Activated T-helper 1 cell treated with Interleukin-2 at 50 U/mL for 16 hours (primary cell): ENCODE data around the gene NASP.
"Not testable (repeated sequence)": the region's sequence is repeated elsewhere in the genome, so short reads cannot be mapped to it uniquely, and the experiment has no call there.

Experiments
- DNase-seq: peaks from one replicate; pipeline ENCODE4 v3.0.0-alpha.2; 2020; ENCODE audit warnings: low read depth

The NASP gene

DNA sequence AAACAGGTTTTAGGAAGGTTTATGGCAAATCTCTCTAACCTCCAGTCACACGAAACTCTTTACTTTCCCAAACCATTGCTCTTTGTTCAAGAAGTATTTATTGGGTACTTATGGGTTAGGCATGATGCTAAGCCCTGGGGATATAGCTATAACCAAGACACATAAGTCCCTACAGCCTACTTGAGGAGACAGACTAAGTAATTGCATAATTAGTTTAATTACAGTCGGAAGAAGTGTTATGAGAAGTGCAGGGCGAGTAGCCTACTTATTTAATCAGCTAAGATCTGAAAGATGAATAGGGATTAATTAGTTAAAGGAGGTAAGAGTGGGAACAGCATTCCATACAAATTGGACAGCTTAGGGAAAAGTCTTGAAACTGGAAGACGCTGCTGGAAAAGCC lies 13.2 kb upstream of the NASP start:
- DNase-seq, result no peak

DNA sequence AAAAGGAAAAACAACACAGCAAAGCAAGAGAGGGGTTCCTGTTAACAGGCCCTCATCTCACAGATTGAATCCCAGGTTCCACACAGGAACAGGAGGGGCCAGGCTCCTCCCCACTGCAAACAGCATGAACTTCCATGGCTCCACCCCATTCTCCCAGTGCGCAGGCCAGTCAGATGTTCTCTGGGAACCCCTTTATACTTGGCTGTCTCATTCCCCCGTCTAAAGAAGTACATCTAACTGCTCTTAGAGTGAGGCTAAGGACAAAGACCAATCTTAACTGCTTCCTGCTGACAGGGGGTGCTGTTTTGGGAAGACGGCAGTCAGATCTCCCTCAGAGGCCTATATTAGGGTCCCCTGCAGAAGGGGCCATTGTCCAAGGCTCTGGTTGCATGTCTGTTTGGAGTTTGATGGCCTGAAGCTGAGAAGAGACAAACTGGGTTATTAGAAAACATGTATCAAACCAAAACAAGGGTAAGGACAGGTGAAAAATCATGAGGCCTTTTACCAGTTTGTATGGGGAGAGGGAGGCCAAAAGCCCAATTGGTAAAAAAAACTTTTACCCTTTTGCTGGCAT lies 10.5 kb upstream of the NASP start:
- DNase-seq, result no peak

DNA sequence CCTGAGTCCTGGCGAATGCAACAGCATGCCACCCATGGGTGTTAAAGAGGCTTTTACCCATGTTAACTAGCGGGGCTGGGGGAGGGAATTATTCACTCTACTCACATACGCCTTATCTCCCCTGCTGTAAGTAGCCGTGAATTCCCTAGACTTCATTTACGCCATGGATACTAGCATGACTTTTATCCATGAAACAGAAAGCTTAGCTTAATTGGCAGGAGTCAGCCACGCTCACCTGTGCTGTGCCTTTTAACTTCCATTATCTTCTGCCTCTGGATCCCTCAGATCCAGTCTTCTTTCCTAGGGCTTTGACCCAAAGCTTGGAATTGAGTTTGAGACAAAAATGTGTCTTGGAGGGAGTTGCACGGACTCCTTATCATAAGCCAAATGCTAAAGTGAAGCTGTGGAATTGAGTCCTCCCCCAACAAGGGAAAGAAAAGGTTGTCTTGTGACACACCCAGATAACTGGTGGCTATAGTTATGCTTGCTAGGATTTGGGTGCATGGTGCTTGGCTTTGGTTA lies 9.7 kb upstream of the NASP start:
- DNase-seq, result no peak

DNA sequence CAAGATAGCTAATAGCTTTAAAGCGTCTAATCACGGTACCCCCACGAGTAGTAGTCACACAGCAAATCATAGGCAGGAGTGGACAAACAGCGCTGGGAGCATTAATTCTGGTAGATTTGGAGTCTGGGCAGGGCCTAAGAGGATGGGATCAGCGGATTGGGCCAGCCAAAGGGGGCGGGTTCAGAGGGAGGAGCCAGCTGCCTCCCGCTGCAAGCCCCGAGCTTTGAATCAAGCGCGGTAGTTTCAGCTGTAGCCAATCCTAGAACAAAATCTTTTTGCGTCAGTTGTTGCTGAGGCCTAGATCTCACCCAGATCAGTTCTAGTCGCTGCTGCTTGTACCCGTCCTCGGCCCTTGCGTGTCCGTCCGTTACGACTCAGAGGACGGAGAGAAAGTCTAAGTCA lies 576 bp upstream of the NASP start:
- DNase-seq, result peak; percentile 88

DNA sequence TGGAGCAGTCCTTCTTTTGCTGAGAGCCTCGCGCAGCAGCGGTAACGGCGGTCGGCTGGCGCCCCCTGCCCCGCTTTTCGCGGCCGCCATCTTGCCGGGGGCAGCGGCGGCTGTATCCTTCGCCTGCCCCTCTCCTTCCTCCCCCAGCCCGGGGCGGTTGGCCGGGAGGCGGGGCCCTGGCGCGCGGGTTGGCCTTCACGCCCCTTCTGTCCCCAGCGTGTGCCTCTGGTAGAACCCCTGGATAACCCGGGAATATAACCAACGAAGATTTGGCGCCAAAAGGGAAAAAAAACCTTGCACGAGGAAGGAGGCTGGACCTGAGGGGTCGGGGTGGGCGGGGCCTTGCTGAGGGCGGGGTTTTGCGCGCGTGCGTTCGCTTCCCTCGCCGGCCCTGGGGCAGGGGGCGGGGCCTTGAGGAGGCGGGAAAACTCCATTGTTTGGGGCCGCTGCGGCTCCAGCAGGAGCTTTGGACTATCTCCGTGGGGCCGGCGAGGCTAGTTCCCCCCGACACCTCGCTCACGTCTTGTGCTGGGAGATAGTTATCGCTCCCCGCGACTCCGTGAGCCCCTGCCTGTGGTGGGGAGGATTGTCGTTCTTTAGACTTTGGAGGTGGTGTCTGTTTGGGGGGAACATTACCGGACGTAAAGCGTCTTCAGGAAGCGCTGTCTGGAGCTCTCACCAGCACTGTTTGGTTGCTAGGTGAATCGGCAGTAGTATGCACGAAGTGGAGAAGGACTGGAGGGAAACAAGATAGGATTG lies 689 bp downstream of the NASP start:
- DNase-seq, result peak; percentile 79

DNA sequence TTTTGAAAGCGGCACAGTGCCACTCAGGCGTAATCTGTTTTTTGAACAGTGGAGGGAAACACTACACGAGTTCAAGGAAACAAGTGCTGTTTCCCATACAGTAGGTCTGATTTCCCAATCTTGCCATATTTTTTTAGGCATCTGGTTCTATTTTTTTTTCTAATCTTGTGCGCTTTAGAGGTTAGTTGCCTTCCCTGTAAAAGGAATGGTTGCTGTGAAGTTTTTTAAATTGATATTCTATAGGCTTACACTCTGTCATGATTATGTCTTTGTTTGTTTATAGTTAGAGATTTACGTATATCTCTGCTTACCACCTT lies 1.2 kb downstream of the NASP start:
- DNase-seq, result no peak

DNA sequence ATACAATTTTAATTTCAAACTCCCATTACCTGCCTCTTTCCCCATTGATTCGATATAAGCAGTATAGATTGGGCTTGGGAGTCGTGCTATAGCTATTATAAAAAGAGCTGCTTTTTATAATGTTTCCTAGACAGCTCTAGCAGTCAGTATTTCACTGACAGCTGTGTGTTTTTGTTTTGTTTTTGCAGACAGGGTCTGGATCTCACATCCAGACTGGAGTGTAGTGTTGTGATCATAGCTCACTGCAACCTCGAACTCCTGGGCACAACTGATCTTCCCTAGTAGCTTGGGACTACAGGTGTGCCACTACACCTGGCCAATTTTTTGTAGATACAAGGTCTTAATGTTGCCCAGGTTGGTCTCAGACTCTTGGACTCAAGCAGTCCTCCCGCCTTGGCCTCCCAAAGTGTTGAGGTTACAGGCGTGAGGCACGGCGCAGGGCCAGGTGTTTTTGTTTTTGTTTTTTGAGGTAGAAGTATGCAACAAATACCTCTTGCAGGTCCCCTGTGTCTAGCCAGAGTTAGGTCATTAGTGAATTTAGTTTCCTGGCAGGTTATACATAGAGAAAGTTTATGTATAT lies 1.7 kb downstream of the NASP start:
- no peak for DNase-seq

DNA sequence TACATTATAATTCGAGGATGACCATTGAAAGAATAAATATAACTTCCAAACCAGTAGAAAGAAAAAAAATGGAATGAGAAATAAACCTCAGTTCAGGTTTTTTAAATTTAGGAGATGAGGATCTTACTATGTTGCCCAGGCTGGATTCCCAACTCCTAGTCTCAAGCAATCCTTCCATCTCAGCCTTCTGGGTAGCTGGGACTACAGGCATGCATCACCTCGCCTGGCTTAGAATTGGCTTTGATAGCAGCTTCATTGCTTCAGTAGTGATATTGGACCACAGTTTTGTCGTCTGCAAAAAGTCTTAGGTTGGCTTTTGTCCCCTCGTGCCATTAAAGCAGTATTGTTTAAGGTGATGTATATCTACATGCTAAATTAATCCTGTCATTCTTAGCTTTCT lies 2.9 kb downstream of the NASP start:
- no peak for DNase-seq

DNA sequence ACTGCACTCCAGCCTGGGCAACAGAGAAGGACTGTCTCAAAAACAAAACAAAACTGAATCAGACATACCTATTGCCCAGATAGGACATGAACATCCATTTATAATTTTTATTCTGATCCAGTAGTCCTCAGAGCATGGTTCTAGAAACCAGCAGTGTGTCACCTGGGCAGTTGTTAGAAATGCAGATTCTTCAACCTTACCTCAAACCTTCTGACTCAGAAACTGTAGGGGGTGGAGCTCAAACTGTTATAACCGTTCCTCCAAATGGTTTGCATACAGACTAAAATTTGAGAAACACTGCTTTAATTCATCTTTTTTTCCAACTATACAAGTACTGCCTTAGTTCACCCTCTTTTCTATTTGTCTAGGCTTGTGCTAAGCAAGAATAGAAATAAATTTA lies 6.0 kb downstream of the NASP start:
- no peak for DNase-seq

DNA sequence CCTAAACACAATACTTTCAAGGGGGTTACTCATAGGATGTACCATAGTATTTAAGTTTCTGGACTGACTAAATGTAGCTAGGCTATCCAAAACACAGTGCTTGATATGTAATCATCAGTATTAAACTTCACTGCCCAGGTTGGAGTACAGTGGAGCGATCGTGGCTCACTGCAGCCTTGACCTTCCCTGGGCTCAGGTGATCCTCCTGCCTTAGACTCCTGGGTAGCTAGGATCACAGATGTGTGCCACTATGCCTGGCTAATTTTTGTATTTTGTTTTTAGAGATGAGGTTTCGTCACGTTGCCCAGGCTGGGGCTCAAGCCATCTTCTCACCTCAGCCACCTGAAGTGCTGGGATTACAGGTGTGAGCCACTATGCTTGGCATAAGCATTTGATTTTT lies 10.6 kb downstream of the NASP start:
- no peak for DNase-seq

DNA sequence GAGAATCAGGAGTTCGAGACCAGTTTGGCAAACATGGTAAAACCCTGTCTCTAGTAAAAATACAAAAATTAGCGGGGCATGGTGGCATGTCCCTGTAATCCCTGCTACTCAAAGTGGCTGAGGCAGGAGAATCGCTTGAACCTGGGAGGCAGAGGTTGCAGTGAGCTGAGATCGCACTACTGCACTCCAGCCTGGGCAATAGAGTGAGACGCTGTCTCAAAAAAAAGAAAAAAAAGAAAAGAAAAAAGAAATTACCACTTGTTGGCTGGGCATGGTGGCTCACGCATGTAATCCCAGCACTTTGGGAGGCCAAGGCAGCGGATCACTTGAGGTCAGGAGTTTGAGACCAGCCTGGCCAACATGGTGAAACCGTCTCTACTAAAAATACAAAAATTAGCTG lies 12.9 kb downstream of the NASP start:
- not testable (repeated sequence) for DNase-seq

DNA sequence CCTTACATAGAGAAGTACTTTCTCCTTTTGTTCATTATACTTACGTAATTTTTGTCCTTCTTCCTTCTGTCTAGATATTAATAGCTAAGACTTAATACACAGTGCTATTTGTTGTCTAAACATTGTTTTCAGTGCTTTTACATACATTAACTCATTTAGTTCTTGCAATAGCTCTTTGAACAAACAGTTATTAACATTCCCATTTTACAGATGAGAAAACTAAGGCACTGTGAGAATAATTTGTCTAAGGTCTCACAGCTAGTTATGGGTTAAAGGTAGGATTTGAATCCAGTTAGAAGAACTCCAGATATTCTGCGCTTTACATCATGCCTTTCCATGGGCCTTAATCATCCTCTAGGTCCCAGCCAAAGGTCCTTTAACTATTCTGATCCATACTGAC lies 20.4 kb downstream of the NASP start:
- DNase-seq, result no peak

DNA sequence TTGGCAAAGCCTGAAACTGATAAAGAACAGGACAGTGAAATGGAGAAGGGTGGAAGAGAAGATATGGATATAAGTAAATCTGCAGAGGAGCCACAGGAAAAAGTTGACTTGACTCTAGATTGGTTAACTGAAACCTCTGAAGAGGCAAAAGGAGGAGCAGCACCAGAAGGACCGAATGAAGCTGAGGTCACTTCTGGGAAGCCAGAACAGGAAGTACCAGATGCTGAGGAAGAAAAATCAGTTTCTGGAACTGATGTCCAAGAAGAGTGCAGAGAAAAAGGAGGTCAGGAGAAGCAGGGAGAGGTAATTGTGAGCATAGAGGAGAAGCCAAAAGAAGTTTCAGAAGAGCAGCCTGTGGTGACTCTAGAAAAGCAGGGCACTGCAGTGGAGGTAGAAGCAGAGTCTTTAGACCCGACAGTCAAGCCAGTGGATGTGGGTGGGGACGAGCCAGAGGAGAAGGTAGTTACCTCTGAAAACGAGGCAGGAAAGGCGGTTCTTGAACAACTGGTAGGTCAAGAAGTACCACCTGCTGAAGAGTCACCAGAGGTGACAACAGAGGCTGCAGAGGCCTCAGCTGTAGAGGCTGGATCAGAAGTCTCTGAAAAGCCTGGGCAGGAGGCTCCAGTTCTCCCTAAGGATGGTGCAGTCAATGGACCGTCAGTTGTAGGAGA lies 23.7 kb downstream of the NASP start:
- no peak for DNase-seq

DNA sequence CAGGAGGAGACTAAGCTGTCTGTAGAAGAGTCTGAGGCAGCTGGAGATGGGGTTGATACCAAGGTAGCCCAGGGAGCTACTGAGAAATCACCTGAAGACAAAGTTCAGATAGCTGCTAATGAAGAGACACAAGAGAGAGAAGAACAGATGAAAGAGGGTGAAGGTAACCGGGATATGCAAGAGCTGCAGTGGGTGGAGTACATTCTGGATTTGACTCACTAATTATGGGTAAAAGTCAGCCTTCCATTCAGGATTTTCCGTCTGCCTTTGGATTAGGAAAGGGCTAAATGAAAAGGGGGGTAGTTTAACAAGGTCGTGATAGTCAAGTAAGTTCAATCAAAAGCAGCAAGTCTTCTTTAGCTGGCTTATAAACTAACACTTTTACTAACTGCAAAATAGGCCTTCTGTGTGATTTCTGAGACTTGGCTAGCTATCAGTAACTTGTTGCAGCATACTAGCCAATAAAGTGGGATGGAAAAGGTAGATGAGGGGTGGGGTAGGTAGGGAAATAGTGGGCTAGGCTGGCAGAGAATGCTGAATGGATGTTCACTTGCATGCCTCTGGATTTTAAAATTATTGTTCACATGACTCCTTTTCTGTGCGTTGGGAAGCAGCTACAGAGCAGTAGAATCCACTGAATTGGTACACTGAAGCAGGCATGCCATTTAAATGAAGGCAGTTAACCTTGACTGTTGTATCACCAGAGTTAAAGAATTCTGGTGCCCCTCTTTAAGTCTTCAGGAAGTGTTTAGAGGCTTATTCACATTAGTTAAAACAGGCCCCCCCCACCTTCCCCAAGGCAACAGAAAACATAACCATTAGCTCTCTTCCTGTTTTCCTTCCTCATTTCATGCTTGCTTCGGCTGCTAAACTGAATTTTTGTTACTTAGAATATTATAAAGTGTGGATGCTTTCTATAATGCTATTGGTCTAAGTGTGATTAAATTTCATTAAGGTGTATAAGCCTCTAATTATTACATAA lies 24.6 kb downstream of the NASP start:
- DNase-seq, result no peak

DNA sequence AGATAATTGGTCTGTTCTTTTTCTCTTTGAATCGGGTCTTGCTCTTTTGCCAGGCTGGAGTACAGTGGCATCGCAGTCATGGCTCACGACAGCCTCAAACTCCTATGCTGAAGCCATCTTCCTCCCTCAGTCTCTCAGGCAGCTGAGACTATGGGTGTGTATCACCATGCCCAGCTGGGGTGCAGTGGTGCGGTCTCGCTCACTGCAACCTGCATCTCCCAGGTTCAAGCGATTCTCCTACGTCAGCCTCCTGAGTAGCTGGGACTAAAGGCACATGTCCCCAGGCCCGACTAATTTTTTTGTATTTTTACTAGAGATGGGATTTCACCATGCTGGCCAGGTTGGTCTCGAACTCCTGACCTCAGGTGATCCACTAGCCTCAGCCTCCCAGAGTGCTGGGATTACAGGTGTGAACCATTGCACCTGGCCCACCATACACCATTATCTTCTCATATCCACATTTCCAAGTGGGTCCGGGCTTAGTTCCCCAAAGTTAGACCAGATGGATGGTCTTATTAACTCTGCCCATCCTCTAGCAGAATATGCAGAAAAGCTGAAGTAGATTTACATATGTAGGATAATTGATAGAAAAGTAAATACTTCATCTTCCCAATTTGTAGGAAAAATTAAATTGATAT lies 26.9 kb downstream of the NASP start:
- DNase-seq, result no peak

DNA sequence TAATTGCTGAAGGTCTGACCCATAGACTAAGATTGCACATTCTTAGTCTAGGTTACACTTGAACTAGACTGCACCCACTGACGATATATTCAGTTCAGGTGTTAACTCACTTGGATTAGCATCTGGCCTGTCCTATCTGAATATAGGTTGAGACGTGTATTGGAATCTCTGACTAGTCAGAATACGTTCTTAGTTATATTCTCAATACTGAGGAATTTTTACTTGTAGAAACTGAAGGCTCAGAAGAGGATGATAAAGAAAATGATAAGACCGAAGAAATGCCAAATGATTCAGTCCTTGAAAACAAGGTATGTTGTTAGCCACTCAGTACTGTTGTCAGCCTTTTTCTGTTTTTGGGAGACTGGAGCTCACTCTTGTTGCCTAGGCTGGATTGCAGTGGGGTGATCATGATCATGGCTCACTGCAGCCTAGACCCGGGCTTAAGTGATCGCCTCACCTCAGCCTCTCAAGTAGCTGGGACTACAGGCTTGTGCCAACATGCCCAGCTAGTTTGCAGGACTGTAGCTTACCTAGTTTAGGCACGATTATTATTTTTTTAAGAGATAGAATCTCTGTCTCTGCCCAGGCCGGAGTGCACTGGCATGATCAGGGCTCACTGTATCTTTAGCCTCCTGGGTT lies 29.2 kb downstream of the NASP start:
- DNase-seq, result no peak

DNA sequence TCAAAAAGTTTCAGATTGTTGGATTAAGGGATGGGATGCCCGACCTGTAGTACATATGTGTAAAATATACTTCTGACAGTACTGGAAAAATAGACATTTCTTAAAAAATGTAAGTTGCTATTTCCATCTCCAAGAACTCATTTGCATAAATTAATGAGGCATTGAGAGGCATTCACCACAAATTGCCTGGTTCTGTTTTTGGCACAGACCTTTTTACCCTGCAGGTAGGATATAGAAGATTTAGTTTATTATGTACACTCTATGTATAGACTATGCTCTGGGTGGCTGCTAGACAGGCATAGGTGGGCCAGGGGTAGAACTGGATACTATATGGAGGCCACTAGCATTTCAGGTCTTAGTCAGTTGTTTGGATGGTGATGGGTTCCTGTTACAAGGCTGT lies 32.0 kb downstream of the NASP start:
- DNase-seq, result no peak

DNA sequence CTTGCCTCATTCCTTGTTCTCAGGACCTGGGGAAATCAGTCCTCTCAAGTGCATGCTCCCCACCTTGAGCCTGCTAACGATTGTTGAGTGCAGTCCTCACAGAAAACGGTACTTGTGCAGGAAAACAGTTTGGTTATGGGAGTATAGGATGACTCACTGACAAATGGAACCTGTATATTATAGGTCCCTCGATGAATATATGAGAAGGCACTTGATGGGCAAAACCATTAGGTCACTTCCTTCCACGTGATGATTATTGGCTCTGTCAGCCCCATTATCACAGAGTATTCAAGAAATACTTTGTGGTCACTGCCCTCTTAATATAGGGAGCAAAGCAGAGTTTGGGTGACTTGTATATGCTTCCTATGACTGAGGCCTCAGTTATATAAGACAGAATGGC lies 33.8 kb downstream of the NASP start:
- DNase-seq, result no peak

DNA sequence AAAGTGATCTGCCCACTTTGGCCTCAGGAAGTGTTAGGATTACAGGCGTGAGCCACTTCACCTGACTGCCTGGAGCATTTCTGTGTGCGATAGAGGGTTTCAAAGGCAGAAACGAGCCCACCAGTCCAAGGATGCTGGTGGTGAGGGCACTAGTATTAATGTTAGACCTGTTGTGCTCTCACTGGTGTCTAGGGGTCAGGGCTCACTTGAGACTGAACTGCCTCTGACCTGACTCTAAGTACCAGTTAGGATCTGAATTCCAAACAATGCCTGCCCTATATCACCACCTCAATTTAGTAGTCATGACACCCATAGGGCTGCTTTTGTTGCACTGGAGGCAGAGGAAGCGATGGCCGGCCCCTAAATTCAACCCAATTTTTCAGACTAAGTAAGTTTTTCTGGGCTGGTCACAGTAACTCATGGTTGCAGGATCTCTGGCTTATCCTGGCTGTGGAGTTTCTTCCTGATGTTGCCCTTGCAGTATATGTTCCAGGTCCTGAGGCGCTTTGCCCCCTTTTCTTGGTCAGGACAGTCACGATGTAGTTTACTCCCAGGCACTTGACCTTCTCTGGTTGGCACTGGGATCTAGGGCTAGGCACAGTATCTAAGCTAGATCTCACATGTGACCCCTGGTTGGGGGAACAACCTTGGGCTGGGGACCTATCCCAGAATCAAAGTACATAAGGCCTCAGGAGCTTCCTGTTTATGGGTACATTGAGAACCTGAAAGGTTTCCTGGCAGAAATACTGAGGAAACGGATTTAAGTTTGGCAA lies 35.5 kb downstream of the NASP start:
- no peak for DNase-seq
